GM21515 (cell line): ENCODE data around the gene TDRD3.

Source experiments
- ATAC-seq: cut with Tn5 transposase; IDR thresholded peaks from one replicate; pipeline ENCODE4 v1.9.1; 2021; ENCODE audit not compliant: unreplicated experiment

The TDRD3 gene

DNA sequence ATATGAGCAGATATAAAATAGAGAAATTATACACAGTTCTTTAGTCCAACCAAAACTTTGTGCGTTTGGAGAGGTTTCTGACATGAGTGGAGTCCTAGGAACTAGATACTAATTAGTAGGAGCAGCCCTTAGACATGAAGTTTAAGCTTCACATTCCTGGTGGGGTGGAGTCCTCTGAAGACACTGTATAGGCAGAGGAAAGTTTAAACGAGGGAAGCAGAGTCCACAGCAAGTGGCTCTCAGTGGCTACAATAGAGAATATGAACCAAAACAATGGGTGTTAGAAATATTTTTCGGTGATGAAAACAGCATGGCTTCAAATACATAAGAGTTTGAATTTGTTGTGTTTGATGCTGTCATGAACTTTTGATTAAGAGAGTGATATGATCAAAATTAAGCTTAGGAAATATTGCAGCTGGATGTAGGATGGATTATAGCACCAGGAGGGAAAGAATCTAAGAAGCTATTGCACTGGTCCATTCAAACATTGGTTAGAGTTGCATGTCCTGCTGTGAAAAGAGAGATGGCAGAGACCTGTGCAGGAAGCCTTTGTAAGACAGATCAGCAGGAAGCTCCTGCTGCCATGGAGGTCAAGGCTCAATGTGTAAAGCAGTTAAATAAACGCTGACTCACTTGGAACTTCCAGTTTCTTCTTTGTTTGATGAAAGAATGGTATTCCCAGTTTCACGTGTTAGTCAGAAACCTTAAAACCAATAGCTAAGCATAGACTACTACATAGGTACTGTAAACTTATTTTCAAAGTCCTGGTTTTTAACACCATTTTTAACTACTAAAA, 175.2 kb downstream of the TDRD3 start:
- ATAC-seq = no peak

DNA sequence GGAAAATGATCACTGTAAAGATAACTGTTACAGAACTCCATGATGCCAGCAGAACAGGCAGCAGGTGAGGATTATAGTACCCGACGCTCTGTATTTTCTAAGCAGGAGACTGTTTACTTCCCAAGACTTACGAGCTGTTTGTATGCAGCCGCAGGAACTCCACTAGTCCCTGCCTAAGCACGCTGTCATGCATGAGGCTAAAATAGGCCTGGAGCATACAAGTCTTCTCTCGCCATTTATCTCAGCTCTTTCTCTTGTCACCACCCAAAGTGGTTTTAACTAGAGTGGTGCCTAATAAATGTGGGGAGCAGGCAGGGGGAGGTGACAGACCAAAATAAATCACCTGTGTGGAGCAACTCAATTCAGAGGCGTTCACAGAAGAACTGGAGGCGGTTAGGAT, 175.8 kb downstream of the TDRD3 start:
- ATAC-seq = no peak

DNA sequence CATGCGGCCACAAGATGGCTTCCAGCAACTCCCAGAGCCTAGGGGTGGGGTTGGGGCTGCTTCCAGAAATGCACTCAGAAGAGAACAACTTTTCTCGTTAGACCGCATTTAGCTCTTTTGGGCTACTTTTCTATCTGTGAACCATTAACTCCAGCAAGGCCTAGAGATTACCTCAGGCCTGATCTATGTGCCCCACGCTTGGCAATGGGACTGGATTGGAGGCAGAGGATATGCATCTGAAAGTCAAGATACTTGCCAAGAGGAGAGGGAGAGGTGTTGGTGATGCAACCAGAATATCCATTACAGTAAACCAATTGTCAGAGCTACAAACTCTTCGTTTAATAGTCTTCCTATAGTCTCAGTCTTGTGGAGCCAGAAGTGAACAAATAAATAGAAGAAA, 177.7 kb downstream of the TDRD3 start:
- ATAC-seq = no peak

DNA sequence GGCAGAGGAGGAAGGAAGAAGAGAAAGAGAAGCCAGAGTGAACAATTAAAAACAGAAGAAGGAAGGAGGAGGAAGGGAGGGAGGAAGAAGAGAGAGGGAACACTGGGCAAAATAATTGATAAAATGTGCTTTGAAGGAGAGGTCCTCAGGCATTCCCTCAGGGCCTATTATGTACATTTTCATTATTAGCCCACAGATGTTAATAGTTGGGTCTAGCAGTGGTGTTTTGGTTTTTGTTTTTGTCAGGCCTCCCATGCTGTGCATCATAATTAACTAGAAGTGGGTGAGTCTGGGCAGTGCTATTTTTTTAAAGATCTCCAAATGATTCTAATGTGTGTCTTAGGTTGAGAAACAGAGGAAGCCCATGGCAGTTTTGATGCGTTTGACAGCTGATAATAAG, 178.1 kb downstream of the TDRD3 start:
- no peak for ATAC-seq

DNA sequence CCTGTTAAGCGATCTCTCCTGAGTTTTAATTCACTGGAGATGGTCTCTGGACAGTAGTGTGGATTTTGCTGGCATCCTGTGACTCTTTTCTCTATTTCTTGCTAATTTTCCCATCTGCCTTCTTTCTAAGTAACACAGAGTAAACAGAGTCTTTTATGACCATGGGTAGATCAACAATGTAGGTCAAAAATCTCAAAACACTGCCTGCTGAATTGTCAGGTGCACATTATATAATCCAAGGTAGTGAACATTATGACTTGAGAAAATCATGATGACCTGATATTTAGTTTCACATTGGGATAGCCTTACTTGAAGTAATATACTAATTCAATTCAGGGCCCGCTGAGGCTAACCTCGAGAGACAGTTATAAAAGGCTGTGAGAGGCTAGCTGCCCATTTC, 180.7 kb downstream of the TDRD3 start:
- ATAC-seq = no peak

DNA sequence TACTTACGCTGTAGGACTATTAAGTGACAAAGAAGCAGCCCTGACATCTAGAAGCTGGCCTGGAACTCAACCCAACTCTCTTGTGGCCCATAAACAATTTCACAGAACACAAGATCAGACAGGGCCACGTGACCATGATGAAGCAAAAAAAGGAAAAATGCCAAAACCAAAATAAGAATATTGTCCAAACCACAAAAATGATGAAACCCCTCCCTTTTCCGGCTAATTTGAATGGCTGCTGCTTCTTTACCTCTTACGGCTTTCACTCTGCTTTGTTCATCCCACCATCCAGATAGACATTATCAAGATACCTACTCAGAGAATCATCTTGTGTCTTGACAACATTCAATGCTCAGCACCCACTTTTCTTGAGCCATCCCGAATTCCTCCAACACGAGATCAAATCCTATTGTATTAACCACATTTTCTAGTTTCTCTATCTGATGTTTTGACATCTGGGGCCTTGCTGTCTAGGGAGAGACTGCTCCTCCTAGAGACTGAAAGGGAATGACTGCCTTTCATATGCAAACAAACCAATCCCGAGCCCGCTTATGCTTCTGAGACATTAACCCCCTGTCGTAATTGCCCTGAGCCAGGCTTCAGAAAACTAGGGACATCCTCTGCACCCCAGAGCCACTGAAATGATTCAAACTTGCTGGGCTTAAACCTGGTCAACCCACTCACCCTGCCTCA, 186.3 kb downstream of the TDRD3 start:
- ATAC-seq = no peak

DNA sequence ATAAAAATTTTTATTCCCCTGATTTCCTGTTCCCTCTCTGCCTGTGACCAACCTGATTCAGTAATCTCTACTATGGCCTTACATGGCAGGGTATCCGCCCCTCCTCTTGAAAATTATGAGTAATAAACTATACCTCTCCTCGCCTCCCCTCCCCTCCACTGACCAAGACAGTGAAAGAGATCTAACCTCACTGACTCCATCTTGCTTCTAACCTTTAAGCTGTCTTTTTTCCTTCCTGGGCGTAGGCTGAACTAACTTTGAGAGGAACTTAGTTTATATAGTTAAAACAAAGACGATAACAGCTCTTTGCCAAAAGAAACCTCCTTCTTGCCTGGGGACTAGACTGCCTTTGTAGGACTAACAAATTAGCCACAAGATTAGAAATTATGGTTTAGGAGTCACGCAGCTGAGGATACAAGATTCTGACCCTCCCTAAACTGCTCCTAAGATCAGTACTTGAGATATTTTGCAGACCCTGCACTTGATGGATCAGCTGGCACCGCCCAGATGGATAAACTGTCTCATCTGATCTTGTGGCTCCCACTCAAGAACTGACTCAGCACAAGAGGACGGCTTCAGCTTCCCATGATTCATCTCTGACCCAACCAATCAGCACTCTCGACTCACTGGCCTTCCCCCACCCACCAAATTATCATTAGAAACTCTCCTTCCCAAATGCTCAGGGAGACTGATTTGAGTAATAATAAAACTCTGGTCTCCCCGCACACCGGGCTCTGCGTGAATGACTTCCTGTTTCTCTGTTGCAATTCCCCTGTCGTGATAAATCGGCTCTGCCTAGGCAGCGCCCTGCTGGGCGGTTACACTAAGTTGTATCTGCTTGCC, 187.1 kb downstream of the TDRD3 start:
- no peak for ATAC-seq

DNA sequence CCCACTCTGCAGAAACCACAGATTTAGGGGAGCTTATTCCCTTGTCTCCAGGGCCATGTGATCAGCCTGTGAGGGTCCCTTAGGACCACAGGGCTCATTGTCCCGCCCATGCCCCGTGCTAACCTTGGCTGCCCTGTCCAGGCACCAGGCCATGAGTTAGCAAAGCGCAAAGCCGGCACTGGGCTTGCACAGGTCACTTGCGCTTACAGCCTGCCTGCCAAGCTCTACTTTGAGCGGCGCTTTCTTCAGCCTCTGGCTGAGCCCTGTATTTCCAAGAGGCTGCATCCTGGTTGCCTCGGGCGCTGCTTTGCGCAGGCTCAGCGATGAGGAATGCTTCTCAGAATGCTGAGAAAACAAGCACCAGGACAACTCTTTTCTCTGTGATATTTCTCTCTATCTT, 188.0 kb downstream of the TDRD3 start:
- no peak for ATAC-seq

DNA sequence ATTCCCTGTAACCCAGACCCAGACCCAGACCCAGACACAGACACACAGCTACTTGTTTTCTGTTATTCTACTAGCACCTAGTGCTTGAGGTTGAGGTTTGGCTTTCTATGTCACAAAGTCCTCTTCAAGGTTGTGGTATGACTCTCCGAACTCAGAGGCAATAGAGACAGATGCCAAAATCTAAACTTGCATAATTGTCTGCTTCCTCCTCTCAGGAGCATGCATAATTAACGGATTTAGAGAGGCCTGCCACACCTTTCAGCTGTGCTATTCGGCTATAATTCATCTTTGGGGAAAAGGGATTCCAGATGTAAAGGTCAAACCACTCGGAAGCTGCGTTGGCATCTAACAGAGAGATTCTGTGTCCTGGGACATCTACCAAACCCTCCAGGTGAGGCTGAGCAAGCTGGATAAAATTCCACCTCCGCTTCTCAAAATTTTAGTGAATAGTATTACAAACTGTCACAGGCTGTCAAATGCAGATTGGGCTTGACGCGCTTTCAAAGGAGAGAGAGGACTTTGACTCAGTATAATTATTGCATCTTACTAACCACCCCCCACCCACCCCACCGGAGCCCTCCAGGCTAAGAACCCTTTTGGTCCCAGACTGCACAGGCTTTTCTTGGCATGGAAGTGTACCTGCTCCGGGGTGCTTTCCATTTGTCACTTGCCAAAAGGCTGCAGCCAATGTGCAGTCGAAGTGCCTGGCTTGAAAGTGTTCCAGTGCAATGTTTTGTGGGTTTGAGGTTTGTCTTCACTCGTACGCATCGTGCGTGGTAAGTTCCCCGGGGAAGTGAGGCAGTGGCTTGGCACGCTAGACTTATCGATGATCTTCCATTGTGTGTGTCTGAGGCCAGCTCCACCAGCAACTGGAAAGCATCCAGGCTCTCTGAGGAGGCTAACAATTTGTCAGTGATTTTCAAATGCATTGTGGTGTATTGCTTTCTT, 194.1 kb downstream of the TDRD3 start:
- no peak for ATAC-seq

DNA sequence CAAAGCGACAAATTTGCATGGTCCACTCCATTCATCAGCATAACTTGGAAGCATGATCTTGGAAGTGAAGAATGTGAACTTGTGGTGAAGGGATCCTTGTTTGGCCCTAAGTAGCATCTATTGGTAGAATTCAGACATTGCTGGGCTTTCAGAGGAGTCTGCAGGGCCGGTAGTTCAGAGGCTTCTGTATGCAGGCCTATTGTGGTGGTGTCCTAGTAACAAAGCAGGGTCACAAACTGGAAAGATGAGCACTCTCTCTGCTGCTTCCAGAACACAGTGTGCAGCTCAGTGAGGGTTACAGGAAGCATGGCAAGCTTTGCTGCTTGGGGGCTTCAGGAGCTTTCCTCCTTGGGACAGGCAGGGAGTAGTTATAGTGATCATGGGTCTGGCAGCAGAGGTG, 206.0 kb downstream of the TDRD3 start:
- no peak for ATAC-seq

DNA sequence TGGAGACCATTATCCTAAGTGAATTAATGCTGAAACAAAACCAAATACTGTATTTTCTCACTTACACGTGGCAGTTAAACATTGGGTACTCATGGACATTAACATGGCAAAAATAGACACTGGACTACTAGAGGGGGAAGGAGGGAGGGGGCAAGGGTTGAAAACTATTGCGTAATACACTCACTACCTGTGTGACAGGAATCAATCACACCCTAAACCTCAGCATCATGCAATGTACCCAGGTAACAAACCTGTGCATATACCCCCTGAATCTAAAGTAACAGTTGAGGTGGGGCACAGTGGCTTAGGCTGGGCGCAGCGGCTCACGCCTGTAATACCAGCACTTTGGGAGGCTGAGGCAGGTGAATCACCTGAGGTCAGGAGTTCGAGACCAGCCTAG, 207.0 kb downstream of the TDRD3 start:
- no peak for ATAC-seq

DNA sequence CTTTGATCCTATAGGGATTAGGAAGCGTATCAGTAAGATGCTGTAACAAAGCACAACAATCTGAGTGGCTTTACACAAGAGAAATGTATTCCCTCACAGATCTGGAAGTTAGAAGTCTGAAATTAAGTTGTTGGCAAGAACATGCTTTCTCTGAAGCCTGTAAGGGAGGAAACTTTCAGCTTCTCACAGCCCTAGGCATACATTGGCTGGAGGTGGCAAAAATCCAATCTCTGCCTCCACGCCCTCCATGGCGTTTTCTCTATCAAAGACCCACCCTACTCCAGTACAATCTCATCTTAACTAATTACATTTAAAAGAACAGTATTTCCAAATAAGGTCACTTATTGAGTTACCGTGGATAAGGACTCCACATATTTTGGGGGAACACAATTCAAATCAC, 211.9 kb downstream of the TDRD3 start:
- no peak for ATAC-seq

DNA sequence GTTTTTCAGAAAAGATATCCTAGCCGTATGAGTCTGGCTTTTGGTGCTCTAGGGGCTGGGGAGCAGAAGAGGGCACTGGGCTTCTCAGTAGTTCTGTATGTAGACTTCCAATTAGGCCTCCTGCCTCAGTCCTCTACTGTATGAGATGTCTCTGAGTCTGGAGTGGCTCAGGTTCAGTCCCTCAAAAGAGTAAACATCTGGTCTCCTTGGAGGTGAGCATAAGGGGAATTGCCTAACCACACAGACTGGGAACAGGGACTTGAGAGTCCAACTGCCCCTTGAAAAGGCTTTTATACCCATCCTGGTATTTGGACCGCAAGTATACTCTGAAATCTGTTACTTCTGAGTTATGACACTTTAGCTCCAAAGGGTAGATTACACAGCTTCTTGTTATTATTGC, 214.5 kb downstream of the TDRD3 start:
- ATAC-seq = no peak

DNA sequence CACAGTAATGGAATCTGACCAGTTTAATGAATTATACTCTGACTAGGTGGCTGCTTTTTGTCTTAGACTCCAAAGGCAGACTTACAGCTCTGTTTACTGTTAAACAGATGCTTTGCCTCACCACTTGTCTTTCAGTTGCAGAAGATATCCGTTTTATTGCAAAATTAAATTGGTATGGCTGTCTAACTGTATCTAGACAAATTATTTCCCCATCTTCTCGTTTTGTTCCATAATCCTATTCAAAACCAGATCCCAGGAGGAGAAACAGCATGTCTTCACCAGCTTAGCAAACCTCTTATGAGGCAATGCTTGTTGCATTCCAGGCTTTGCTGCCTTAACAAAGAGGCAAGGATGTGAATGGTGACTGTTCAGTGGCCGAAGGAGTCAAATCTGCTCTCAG, 215.6 kb downstream of the TDRD3 start:
- no peak for ATAC-seq

DNA sequence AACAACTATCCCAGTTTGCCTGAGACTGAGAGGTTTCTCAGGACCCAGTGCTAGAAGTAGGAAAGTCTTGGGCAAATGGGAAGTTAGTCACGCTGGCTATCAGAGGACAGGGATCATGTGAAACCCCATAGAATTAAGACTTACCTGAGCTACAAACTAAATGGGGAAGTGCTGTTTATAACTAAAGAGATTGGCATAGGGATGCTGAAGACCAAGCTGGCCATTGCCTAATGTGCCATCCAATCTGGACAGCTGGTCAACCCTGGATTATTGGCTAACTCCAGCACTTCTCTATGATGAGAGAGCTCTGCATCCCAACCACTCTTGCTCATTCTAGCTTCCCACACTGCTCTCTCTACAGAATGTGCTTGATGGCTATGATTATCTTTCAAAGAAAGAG, 216.1 kb downstream of the TDRD3 start:
- no peak for ATAC-seq

DNA sequence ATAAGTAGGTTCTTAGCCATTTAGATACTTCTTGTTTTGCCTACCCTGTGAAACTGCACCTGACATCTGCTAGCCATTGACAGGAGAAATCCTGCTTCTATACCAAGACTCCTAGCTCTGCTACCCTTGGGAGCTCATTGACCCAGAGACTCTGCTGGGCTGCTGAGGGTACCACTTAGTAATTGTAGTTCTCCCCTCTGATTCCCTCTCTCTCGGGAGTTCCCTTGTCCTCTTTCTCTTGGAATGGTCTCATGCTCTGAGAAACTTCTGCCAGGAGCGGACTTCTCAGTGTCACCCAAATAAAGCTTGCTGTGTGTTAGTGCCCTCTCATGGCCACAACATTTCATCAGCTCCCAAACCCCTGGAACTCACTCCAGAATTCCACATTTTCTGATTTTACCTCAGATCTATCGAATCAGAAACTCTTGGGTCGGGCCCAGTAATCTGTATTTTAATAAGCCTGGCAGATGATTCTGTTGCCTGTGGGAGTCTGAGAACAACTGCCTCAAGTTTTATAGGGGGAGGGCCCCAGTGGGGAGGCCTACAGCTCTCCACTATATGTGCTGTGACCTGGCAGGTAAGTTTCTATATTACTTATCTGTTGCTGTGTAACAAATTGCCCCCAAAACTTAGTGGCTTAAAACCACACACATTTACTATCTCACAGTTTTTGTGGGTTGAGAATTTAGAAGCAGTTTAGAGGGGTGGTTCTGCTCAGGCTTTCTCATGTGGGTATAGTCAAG, 221.1 kb downstream of the TDRD3 start:
- ATAC-seq = no peak

DNA sequence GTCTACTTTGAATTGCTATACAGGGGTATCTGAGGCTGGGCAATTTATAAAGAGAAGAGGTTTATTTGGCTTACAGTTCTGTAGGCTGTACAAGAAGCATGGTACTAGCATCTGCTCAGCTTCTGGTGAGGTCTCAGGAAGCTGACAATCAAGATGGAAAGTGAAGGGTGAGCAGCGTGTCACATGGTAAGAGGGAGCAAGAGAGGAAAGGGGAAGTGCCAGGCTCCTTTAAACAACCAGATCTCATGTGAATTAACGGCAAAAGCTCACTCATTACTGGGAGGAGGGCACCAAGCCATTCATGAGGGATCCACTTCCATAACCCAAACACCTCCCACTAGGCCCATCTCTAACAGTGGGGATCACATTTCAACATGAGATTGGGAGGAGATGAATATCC, 222.4 kb downstream of the TDRD3 start:
- no peak for ATAC-seq

DNA sequence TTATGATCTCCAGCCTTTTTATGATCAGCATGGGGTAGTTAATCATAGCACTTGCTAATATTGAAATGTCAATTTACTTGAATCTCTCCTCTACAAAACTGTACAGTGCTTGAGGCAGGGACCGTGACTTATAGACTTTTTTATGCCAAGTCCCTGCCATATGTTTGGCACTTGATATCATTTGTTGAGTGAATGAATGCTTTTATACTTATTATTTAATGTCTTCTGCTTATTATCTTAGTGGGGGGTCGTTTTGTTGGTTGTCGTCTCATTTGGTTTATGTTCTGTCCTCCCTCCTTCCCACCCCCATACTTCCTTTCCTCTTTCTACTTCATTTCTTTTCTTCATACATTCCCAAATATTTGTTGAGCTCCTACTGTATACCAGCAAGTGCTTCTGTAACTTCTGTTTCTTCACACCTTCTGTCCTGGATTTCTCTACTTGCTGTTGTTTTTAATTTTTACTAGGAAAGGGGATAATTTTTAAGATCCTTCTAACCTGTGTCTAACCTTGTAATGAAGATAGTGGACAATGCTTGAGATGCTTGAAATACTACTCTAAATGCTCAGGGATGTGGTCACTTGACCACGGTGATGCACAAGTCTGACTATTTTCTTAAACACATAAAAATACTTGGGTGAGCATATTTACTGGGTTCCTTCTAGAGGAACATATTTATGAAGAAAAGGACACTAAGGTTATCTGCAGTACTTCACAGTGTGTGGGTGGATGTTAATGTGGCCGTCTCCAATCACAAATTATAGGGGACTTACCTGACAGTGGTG, 223.8 kb downstream of the TDRD3 start:
- no peak for ATAC-seq

DNA sequence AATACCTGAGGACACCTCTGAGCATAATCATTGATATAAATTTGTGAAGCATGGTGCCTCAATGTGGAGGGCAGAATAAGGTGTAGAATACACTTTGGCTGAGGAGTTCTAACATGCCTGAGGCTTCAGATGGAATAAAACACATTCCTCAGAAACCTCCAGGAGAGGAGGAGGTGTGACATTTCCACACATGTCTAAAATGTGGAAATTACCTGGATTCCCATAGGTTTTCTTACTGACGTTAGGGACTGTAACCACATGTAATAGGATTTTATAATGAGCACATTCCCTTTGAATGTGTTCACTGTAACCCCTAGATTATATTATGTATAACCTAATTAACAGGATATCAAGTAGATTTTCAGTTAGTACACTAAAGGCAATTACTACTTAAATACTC, 226.1 kb downstream of the TDRD3 start:
- ATAC-seq = no peak
